ENCODE data around the gene ATL3.

Gene ATL3

GRCh38 chr11:63719001-63719400, 47.8 kb upstream of the ATL3 start:
- Histone ChIP-seq H3K27me3 (ENCODE audit: insufficient read depth, low read length, poor library complexity, severe bottlenecking) (no peaks in the 10 kb centered on the region), H3K9ac (ENCODE audit: low read depth, low read length, poor library complexity, severe bottlenecking) (no peak overlapping the region), H3K9me3 (ENCODE audit: insufficient read depth, low read depth, low read length) (no peaks in the 10 kb centered on the region), H3K36me3 (ENCODE audit: insufficient read depth, low read length) (peaks cover 20% of the 10 kb centered on the region; the same call in 1 of the 2 replicates), H3K4me3 (ENCODE audit: low read length, poor library complexity, severe bottlenecking) (no peak overlapping the region), H3K9me2 (replicated peaks; ENCODE audit: low read depth, low read length) (no peaks in the 10 kb centered on the region), H3K4me2 (ENCODE audit: low read depth, low read length, poor library complexity, severe bottlenecking) (no peak overlapping the region), H3K79me2 (ENCODE audit: insufficient read depth, low read length) (peaks cover 70% of the 10 kb centered on the region), H4K20me1 (ENCODE audit: insufficient read depth, low read length, poor library complexity, severe bottlenecking) (peaks cover 19% of the 10 kb centered on the region), H3K4me1 (ENCODE audit: insufficient read depth, low read length, poor library complexity, severe bottlenecking) (no peaks in the 10 kb centered on the region), H2AFZ (ENCODE audit: low read length) (no peak overlapping the region), H3F3A (ENCODE audit: low read depth) (no peaks in the 10 kb centered on the region)
- TF ChIP-seq EZH2phosphoT487 (IDR thresholded peaks at IDR 0.05; ENCODE audit: borderline replicate concordance), result no peak
- no peak for TF ChIP-seq CTCF (conservative IDR thresholded peaks at IDR 0.05; ENCODE audit: low read length)

- H3K9me3 ChIP-seq (ENCODE audit: insufficient read depth, low read depth, low read length), result no peaks in the 10 kb centered on the region
Measured at GRCh38 chr11:63716046-63716445, 44.9 kb upstream of the ATL3 start.

DNA sequence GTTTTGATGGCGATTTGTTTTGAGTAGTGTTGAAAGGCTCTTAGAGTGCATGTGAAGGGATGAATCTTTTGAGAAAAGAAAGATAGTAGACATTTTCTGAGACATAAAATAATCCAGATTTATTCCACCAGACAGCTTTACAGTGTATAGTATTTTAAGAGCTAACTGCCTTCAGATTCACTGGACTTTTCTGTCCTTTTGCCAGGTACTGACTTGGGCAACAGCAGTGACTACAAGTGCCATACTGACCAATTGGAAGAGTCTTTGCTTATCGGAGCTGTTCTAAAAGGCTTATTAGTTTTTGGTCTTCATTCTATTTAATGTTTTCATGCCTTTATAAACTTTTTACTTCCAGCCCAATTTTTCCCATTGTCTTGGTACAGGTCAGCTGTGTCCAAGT, 42.6 kb upstream of the ATL3 start:
- no peaks in the 10 kb centered on the region for H3K4me1 ChIP-seq (ENCODE audit: insufficient read depth, low read length, poor library complexity, severe bottlenecking)
- H2AFZ ChIP-seq (ENCODE audit: low read length), result no peak overlapping the region
- H3K4me3 ChIP-seq (ENCODE audit: low read length, poor library complexity, severe bottlenecking), result no peak overlapping the region
- peaks cover 29% of the 10 kb centered on the region for H4K20me1 ChIP-seq (ENCODE audit: insufficient read depth, low read length, poor library complexity, severe bottlenecking)
- peaks cover 92% of the 10 kb centered on the region for H3K79me2 ChIP-seq (ENCODE audit: insufficient read depth, low read length)
- H3K9me3 ChIP-seq (ENCODE audit: insufficient read depth, low read depth, low read length), result no peaks in the 10 kb centered on the region
- no peak for TF ChIP-seq EZH2phosphoT487 (IDR thresholded peaks at IDR 0.05; ENCODE audit: borderline replicate concordance)
- no peak for TF ChIP-seq CTCF (conservative IDR thresholded peaks at IDR 0.05; ENCODE audit: low read length)
- H3K9ac ChIP-seq (ENCODE audit: low read depth, low read length, poor library complexity, severe bottlenecking), result no peak overlapping the region
- no peak overlapping the region for H3K4me2 ChIP-seq (ENCODE audit: low read depth, low read length, poor library complexity, severe bottlenecking)
- no peaks in the 10 kb centered on the region for H3F3A ChIP-seq (ENCODE audit: low read depth)
- no peaks in the 10 kb centered on the region for H3K9me2 ChIP-seq (replicated peaks; ENCODE audit: low read depth, low read length)
- H3K27me3 ChIP-seq (ENCODE audit: insufficient read depth, low read length, poor library complexity, severe bottlenecking), result no peaks in the 10 kb centered on the region
- H3K36me3 ChIP-seq (ENCODE audit: insufficient read depth, low read length), result peaks cover 2% of the 10 kb centered on the region; the same call in 1 of the 2 replicates

More at GRCh38 chr11:63716046-63716445, 44.9 kb upstream of the ATL3 start:
- H3K4me1 ChIP-seq (ENCODE audit: insufficient read depth, low read length, poor library complexity, severe bottlenecking), result no peaks in the 10 kb centered on the region
- no peak overlapping the region for H3K4me3 ChIP-seq (ENCODE audit: low read length, poor library complexity, severe bottlenecking)
- no peak for TF ChIP-seq EZH2phosphoT487 (IDR thresholded peaks at IDR 0.05; ENCODE audit: borderline replicate concordance)
- no peak for TF ChIP-seq CTCF (conservative IDR thresholded peaks at IDR 0.05; ENCODE audit: low read length)
- peaks cover 15% of the 10 kb centered on the region for H4K20me1 ChIP-seq (ENCODE audit: insufficient read depth, low read length, poor library complexity, severe bottlenecking)
- peaks cover 20% of the 10 kb centered on the region; the same call in 1 of the 2 replicates for H3K36me3 ChIP-seq (ENCODE audit: insufficient read depth, low read length)
- H3F3A ChIP-seq (ENCODE audit: low read depth), result no peaks in the 10 kb centered on the region
- no peak overlapping the region for H2AFZ ChIP-seq (ENCODE audit: low read length)
- no peak overlapping the region for H3K4me2 ChIP-seq (ENCODE audit: low read depth, low read length, poor library complexity, severe bottlenecking)
- H3K9me2 ChIP-seq (replicated peaks; ENCODE audit: low read depth, low read length), result no peaks in the 10 kb centered on the region
- H3K9ac ChIP-seq (ENCODE audit: low read depth, low read length, poor library complexity, severe bottlenecking), result no peak overlapping the region
- H3K27me3 ChIP-seq (ENCODE audit: insufficient read depth, low read length, poor library complexity, severe bottlenecking), result no peaks in the 10 kb centered on the region
- H3K79me2 ChIP-seq (ENCODE audit: insufficient read depth, low read length), result peaks cover 85% of the 10 kb centered on the region
